GM18909 (cell line): ENCODE results near the gene SELENOW.
A peak's percentile ranks its signal among the peaks of the same experiment; 100 is the strongest.
"Not testable (repeated sequence)": the region's sequence is repeated elsewhere in the genome, so short reads cannot be mapped to it uniquely, and the experiment has no call there.

ENCODE experiments used
- ATAC-seq: cut with Tn5 transposase; IDR thresholded peaks from one replicate; pipeline ENCODE4 v1.9.1; 2021; ENCODE audit warnings: mild to moderate bottlenecking; ENCODE audit not compliant: unreplicated experiment, poor library complexity

SELENOW gene

DNA sequence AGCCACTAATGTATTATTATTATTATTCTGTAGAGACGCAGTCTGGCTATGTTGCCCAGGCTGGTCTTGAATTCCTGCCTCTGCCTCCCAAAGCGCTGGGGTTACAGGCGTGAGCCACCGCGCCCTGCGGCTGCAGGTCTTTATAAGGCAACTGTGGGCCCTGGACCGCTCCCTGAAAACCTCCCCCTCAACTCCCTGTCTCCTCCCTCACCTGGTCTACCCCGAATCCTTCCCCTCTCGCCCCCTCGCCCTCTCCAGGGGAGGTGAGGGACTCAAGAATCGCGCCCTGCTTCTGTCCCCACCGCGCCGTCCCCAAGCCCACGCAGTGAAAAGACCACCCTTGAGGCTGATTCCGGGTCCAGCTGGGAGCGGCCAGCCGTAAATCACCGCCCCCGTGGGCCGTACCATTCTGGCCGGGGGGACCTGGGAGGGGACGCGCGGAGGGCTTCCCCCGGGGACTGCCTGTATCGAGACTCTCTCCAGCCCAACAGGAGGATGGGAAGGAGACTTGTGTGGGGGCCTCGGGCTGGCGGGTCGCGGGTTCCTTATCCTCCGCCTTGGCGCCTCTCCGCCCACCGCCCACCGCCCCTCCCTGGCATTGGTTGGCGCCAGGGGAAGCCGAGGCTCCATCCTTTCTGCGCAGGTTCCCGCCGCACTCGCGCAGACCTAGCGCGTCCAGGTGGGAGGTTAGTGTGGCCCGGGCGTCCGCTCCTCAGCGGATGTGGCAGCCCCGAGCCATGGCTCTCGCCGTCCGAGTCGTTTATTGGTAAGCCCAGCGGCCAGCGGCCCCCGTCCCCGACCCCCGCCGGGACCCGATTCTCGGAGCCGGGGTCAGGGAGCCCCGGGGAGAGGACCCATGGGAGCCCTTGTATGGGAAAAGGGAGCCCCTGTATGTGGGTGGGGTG is at the start of gene SELENOW:
TSS of gene SELENOW (plus strand) at position 655 of the 905 bp plus-strand sequence. CDS start at position 738, 83 bp downstream.
- peak; percentile 72 for ATAC-seq

DNA sequence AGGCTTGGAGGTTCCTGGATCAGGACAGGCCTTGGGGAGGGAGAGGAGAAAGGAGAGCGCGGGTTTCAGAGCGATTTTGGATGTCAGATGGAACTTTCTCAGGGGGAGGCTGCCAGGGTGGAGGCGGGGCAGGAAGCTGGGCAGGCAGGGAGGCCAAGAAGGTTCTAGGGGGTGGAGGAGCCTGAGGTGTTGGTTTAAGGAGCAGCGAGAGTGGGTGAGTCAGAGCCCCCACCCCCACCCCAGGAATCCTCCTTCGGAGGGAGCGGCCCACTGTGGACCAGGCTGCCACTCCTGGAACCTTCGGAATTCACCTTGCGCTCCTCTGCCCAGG is 49.1 kb upstream of the SELENOW start:
- ATAC-seq: no peak

DNA sequence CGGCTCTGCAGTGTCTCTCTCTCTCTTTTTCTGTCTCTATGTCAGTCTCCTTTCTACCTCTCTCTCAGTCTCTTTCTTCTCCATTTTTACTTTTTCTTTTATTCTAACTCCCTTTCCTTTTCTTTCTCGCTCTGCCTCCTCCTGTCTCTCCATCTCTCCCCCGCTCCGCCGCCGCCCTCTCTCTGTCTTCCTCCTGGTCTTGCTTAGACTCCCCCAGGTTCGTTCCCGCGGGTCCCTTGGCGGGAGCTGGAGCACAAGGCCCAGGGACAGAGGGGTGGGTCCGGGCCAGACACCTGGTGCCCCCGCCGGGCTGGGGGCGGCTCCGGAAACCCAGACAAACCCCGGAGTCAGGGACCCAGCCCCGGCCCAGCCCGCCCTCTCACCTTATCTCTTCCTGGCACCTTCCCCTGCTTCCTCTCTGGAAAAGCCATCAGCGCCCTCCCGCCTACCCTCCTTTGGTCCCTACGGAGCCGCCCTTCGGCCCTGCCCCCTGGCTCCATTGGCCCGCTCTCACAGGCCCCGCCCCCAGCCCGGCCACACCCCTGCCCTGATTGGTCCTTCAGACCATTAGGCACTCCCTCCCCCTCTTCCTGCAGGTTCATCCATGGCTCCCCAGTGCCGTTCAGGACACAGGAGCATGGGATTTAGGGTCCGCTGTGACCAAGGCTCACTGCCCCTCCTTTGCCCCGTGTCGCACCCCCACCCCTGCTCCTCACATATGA is 48.5 kb upstream of the SELENOW start:
- ATAC-seq: no peak

DNA sequence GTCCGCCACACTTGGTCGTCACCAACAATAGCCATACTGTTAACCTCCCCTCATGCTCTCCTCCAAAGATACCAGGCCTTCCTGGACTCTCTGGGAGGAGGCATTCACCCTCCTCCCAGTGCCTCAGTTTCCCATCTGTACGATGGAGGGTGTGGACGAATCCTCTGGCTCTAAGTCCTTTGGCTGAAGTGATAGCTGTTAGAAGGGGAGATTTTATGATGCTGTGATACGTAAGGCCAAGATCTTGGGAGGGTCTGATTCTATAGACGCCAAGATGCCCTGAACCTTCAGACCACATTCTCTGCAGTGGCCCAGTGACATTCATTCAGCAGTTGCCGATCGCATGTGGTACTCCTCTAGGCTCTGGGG is 48.0 kb upstream of the SELENOW start:
- no peak for ATAC-seq

DNA sequence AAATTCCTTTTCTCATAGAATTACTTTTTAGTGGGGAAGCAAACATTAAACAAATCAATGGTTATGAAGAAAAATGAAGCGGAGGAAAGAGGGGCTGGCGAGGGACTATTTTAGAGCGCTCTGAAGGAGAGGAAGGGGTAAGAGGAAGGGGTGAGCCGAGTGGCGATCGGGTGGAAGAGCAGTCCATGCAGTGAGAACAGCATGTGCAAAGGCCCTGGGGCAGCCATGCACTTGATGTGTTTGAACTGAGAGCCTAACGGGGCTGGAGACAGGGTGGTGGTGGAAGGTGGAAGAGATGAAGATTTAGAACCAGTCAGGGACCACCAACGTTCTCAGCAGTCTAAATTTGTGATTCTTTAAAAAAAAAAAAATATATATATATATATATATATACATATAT is 47.6 kb upstream of the SELENOW start:
- ATAC-seq: no peak

DNA sequence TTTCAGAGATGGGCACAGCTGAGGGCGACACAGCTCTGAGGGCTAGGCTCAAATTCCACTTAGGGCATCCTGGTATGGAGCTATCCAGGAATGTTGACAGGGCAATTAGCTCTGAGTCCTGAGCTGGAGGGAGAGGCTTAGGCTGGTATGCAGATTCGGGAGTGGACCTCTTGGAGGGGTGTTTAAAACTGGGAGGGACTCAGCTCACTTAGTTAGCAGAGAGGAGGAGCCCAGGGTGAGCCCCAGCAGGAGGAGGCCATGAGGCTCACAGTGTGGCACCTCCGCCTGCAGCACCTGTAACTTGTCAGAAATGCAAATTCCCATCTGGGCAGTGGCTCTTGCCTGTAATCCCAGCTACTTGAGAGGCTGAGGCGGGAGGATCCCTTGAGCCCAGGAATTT is 43.4 kb upstream of the SELENOW start:
- no peak for ATAC-seq

DNA sequence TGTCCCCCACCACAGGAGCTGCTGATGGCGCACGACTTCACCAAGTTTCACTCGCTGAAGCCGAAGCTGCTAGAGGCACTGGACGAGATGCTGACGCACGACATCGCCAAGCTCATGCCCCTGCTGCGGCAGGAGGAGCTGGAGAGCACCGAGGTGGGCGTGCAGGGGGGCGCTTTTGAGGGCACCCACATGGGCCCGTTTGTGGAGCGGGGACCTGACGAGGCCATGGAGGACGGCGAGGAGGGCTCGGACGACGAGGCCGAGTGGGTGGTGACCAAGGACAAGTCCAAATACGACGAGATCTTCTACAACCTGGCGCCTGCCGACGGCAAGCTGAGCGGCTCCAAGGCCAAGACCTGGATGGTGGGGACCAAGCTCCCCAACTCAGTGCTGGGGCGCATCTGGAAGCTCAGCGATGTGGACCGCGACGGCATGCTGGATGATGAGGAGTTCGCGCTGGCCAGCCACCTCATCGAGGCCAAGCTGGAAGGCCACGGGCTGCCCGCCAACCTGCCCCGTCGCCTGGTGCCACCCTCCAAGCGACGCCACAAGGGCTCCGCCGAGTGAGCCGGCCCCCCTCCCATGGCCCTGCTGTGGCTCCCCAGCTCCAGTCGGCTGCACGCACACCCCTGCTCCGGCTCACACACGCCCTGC is 37.5 kb upstream of the SELENOW start:
- no peak for ATAC-seq

DNA sequence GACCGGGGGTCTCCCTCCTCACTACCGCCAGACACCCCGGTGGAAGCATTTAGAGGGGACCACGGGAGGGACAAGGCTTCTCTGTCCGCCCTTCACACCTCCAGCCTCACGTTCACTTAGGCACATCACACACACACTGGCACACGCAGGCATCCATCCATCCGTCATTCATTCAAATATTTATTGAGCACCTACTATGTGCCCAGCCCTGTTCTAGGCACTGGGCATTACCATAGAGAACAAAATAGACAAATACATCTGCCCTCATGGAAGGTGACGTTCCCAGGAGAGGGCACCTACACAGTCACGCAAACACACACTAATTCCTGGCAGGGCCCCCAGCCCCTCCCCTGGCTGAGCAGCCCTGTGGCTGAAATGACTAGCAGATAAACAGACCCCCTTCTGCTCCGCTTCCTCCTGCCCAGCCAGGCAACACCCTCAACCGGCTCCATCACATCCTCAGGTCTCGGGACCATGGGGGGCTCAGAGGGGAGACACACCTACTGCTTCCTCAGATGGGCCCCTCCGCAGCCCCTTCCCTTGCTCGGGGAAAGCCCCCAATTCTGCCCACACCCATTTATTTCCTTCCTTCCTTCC is 36.9 kb upstream of the SELENOW start:
- no peak for ATAC-seq

DNA sequence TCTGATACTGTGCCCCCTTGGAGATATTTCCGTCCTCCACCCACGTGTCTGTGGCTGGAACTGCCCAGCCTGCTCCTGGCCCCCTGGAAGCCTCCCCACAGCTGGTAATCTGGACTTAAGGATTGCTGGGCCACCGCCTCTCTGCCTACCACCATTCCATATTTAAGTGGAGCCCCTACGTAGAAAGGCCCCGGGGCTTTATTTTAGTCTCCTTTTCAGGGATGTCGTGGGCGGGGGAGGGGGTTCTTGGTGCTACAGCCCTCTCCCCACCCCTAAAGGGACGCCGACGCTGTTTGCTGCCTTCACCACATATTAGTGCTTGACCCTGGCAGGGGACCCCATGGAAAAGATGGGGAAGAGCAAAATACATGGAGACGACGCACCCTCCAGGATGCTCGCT is 35.9 kb upstream of the SELENOW start:
- no peak for ATAC-seq

DNA sequence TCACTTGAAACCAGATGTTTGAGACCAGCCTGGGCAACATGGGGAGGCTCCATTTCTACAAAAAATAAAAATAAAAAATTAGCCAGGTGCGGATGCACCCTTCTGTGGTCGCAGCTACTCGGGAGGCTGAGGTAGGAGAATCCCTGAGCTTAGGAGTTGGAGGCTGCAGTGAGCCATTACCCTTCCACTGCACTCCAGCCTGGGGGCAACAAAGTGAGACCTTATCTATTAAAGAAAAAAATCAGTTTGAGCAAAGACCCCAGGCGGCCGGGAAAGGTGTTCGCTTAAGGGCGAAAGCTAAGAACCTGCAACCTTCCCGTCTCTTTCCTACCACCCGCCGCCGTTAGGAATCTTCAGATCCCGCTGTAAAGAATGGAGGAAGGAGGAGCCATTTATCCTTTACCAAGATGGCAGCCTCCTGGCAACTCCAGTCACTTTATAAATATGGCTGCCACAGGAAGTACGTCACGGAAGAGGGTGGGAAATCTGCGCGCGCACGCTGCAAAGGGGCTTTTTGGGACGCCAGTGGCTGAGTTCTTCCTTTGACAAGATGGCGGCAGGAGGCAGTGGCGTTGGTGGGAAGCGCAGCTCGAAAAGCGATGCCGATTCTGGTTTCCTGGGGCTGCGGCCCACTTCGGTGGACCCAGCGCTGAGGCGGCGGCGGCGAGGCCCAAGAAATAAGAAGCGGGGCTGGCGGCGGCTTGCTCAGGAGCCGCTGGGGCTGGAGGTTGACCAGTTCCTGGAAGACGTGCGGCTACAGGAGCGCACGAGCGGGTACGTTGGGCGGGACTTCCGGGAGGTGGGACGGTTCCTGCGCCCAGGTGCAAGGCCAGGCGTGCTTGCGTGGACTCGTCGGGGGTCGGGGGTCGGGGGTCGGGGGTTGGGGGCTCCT is 33.2 kb upstream of the SELENOW start, which contains the start of gene NOP53:
TSS of gene NOP53 (plus strand) at position 537 of the 892 bp plus-strand sequence. CDS start at position 551, 14 bp downstream.
- ATAC-seq: peak; percentile 74

DNA sequence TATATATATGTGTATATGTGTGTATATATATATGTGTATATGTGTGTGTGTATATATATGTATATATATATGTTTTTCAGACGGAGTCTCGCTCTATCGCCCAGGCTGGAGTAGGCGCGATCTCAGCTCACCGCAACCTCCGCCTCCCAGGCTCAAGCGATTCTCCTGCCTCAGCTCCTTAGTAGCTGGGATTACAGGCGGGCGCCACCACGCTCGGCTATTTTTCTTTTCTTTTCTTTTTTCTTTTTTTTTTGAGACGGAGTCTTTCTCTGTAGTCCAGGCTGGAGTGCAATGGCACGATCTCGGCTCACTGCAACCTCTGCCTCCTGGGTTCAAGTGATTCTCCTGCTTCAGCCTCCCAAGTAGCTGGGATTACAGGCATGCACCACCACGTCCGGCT is 32.4 kb upstream of the SELENOW start:
- not testable (repeated sequence) for ATAC-seq

DNA sequence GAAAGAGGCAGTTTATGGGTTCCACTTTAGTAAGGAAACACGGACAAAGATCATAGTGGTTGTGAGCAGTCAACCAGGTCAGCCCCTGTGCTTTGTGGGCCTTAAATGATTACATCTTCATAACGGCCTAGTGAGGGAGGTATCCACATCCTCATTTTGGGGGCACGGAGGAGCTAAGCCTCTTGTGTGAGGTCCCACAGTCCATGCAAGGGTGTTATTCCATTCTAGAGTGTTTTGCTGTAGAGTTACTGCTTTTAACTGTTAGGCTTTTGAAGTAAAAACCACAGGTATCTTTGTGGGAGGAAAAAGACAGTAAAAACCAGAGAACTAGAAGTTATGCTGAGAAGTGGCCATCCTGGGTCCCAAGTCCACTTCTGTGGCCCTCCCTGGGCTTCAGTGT is 29.2 kb upstream of the SELENOW start:
- no peak for ATAC-seq

DNA sequence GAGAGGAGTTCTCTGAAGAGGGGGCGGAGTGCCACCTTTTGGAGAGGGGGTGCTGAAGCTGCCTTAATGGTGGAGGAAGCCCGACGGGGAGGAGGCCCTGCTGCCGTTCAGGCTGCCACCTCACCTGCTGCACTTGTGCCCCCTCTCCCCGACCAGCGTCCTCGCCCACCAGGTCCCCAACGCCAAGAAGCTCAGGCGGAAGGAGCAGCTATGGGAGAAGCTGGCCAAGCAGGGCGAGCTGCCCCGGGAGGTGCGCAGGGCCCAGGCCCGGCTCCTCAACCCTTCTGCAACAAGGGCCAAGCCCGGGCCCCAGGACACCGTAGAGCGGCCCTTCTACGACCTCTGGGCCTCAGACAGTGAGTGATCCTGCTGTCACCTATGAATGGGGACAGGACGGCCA is 27.8 kb upstream of the SELENOW start:
- no peak for ATAC-seq

DNA sequence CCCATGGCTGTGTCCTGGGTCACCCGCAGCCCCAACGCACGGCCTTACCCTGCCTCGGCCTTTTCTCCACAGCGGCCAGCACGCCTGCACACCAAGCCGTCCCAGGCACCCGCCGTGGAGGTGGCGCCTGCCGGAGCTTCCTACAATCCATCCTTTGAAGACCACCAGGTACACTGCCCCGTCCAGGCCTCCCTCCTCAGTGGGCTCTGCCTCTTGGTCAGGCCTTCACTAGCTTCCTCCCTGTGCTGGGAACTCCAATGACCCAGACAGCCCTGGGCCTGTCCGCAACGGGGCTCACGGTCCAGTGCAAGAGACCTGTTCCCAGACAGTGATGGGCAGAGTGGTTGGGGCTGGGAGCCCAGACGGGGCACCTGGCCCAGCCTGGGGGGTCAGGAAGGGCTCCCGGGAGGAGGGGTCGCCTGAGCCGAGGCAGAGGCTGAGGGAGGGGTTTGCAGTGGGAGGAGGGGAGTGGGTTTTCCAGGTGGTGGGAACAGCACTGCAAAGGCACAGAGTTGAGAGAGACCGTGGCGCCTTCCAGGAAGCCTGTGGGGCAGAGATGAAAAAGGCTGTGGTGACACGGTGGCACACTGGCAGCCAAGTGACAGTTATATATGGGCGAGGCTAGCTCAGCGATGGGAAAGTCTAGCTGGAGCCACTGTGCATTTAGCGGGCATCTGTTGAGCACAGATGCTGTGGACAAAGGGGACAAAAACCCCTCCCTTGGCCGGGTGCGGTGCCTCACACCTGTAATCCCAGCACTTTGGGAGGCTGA is 25.9 kb upstream of the SELENOW start:
- no peak for ATAC-seq

DNA sequence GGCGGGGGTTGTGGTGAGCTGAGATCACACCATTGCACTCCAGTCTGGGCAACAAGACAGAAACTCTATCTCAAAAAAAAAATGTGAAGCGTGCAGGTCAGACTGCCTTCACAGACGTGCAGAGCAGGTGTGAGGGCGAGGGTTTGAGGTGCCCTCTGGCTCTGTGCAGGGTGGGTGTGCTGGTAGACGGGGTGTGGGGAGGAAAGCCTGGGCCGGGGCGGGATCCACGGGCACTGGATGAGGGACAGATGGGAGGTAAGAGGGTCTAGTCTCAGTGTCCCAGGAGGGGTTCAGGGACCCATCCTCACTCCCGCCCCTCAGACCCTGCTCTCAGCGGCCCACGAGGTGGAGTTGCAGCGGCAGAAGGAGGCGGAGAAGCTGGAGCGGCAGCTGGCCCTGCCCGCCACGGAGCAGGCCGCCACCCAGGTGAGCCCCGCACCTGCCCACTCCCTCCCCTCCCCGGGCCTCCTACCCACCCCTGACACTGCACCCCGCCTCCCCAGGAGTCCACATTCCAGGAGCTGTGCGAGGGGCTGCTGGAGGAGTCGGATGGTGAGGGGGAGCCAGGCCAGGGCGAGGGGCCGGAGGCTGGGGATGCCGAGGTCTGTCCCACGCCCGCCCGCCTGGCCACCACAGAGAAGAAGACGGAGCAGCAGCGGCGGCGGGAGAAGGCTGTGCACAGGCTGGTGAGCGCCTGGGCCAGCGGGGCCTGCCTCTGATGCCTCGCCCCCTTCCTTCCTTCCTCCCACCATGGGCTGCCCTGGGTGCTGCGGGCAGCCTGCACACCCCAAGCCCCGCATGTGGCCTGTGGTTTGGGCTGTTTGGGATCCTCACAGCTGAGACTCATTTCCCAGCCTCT is 24.1 kb upstream of the SELENOW start:
- no peak for ATAC-seq

DNA sequence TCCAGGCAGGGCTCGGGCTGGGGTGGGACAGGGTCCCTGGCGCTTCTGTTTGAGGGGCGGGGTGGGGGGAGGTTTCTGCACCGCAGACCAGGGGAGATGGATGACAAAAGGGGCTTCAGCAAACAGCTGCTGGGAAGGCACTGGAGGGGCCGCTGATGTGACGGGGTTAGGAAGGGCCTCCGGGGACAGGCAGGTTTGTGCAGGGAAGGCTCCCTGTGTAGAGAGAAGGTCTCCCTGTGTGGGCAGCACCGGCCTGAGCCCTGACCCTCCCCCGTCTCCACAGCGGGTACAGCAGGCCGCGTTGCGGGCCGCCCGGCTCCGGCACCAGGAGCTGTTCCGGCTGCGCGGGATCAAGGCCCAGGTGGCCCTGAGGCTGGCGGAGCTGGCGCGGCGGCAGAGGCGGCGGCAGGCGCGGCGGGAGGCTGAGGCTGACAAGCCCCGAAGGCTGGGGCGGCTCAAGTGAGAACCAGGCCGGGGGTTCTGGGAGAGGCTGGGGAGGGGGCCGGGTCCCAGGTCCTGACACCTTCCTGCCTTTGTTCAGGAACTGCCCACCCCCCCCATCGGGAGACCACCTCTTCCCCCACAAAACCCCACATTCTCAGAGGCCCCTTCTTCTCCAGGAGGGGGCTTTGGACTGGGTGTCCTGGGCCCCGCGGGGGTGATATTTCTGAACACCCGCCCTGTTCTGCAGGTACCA is 23.3 kb upstream of the SELENOW start:
- ATAC-seq: no peak

DNA sequence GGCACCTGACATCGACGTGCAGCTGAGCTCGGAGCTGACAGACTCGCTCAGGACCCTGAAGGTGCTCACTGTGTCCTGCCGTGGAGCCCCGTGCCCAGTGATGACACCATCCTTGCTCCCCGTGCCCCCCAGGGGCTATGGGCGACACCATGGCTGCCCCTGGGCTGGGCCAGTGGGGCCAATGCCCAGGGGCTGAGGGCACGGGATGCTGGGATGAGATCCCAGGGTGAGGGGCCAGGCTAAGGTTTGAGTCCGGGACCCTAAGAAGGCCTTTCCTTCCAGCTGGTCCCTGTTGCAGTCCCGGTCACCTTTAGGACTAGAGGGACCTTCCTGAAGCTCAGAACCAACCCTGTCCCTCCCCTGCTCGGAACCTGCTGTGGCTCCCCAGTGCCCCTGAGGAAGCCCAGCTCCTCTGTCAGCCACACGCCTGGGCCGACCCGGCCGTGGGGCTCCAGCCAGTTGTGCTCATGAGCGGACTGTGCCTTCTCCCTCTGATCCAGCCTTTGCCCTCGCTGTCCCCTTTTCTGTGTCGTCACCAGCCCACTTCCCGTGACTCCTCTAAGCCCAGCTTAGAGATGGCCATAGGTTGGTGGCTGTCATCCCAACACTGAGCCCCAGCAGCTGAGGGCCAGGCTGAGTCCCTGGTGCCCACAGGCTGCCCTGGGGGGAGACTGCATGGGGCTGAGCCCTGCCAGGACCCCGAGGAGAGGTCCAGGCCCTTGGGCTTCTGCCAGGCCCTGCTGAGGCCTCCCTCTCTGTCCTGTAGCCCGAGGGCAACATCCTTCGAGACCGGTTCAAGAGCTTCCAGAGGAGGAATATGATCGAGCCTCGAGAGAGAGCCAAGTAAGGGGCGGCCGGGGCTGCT is 22.5 kb upstream of the SELENOW start:
- ATAC-seq: no peak
